Left colon (tissue), 2 donors: ENCODE results near the gene LTBP2. TPM values are rescaled to one million over a fixed set of nuclear protein-coding genes. Genes with fewer than 3 reads are reported as not detected.
A peak's percentile ranks its signal among the peaks of the same experiment; 100 is the strongest.

Source experiments
- ATAC-seq: fragments of 200-7000 bp; cut with Tn5 transposase; one replicate; pipeline ENCODE4 v1.9.1; 2020; ENCODE audit warnings: mild to moderate bottlenecking, moderate library complexity
- DNase-seq, 2 donors: peaks; one replicate each; pipeline ENCODE4 v3.0.0-alpha.2; 2020
- intact Hi-C, 2 donors: fragments of 100-400 bp; cut with DNase I in 1 of 2; cut with micrococcal nuclease in 1 of 2; formaldehyde crosslinking; loops; one replicate each; pipeline versions ENCODE4 v1.11.2 to v1.14.0; 2022; cut with DNase I, micrococcal nuclease
- total RNA-seq, 2 donors: library from RNA; stranded (reverse); fragmentation: NEBNext Ultra II Directional; extraction: Animal tissue kit (Norgen Biotek cat#: 25700); gene quantifications; one replicate each; pipeline ENCODE4 v1.2.1, GENCODE V29; 2021
- donor health status: DM: no; HTN: no; CAD: no.
- donor health status: DM: yes; HTN: yes; CAD: no.

LTBP2 gene
- total RNA-seq, 2 donors from 2014 or later, result 2.8 to 6.4 TPM

DNA sequence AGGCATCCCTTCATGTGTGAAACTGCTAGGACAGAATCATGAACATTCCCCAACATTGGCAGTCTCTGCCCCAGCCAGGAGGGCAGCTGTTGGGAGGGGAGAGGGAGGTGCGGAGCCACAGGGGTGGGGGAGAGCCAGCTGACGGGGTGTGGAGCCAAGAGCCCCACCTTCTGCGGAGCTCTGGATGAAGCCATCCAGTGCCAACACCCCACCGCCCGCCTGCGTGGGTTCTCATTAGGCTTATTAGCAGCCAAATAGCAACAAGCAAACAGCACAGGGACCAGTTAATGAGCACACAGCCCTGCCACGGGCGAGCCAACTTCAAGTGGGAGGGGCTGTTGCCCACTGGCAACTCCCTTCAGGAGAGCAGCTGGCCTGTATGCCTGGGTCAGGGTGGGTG lies 12.1 kb downstream of the LTBP2 start:
- intact Hi-C loops, result loop anchor here in 1 of 2 donors (10.0 kb wide), 1 partner anchor 205 kb away; no protein-coding TSS in a partner anchor
- DNase-seq (no peak), ATAC-seq (no peak)

DNA sequence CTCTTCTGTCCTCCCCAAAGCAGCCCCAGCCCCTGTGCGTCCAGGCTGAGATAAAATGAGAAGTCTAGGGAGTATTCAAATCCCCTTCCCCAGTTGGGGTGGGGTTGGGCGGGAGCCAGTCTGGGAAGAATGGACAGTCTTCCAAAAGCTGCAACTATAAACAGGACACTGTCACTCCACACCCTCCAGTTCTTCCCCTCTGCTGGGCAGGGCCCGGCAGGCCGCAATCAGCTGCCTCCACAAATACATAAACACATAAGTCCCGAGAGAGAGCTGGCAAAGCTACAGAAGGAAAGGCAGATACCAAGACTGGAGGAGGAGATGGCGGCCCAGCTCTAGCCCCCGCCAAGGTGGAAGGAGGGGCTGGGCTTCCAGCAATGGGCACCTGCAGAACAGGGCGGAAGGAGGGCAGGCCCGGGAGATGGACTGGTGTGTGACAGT lies 12.7 kb downstream of the LTBP2 start:
- no peak for DNase-seq
- no peak for ATAC-seq
- intact Hi-C loops, result no loop called here

DNA sequence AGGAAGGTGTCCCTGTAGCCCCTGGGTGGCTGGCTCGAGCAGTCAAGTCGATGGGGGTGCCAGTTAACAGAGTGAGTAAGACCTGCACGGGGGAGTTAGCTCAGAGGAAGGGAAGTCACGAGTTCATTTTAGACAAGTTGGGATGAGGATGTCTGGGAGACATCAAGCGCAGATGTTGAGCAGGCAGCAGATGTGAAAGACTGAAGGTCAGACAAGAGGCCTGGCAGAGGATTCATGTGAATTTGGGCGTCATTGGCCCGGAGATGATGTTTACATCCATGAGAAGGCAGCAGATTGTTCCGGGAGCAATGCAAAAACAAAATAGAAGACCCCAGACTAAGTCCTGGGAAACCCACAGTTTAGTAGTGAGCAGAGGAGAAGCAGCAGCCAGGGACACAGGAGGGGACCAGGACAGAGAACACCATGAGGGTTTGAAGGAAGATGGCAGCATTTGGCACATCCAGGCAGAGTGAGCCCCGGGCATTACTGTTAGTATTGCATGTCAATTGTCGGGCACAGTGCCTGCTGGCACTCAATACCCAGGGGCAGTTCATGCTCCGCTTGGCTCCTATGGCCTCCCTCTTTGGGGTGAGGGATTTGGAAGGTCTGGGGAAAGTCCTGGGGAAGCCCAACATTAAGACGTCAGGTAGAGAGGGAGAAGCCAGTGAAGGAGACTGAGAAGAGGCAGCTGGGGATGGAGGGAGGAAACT lies 15.1 kb downstream of the LTBP2 start:
- ATAC-seq (no peak), DNase-seq (no peak)
- intact Hi-C loops, result no loop called here

DNA sequence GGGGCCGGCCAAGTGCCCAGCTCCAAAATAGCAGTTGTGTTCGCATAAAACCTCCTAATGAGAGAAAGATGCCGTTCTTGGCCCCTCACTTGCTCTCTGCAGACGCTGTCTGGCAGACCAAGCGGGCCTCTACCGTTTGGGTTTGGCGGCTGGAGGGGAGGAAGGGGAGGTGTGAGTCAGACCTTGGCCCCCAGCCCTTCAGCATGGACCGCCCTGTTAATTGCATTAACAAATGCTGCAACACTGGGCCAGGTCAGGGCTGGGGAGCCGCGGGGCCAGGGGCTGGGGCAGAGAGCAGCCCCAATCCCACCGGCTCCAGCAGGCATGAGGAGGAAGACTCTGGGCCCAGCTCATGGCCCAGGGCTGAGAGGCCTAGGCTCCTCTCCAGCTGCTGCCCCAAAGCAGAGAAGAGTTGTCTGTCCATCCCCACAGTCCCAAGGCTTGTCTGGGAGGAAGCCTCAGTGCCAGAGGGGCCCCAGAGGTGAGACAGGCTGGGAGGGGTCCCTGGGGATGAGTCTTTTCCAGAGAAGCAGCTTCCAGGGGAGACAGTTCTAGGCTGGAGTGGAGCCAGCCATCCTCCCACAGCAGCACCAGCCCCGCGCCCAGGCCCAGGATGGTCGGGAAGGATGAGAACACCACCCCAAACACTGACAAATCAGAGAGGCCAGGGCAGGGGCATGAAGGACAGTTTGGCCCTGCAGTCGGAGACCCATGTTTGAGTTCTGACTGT lies 16.9 kb downstream of the LTBP2 start:
- no peak for DNase-seq
- ATAC-seq, result no peak
- intact Hi-C loops, result no loop called here

DNA sequence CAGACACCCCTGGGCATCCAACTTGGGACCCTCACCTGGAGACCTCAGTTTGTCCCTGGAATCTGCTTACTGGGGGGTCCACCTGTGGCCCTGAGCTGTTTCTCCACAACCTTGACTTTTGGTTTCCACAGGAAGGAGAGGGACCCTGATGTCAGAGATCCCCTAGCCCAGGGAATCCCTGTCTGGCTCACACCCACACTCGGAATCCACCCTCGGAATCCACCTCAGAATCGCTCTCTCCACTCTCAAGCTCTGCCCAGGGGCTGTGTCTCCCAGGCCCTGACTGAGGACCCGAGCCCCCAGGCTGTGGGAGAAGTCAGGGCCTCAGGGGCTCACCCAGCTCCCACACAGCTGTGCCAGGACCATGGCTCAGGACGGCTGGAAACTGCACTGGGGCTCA lies 17.4 kb downstream of the LTBP2 start:
- intact Hi-C loops, result no loop called here
- no peak for ATAC-seq
- DNase-seq, result no peak

DNA sequence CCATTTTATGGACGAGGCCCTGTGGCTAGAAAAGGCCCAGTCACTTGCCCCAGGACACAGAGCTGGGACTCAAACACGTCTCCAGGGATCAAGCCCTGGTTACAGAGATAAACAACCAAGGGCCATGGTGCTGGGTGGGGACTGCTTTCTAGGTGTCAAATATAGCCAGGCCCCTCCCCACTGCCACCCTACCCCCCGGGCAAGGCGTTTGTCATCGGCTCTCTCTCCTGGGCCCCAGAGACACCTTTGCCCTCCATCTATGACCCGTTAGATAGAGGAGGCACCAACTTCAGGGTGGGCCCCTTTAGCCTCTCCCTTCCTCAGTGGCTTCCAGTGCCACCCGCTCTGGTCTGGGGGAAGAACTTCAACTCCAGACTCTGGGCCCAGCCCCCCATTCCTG lies 18.0 kb downstream of the LTBP2 start:
- ATAC-seq, result no peak
- intact Hi-C loops, result no loop called here
- no peak for DNase-seq

DNA sequence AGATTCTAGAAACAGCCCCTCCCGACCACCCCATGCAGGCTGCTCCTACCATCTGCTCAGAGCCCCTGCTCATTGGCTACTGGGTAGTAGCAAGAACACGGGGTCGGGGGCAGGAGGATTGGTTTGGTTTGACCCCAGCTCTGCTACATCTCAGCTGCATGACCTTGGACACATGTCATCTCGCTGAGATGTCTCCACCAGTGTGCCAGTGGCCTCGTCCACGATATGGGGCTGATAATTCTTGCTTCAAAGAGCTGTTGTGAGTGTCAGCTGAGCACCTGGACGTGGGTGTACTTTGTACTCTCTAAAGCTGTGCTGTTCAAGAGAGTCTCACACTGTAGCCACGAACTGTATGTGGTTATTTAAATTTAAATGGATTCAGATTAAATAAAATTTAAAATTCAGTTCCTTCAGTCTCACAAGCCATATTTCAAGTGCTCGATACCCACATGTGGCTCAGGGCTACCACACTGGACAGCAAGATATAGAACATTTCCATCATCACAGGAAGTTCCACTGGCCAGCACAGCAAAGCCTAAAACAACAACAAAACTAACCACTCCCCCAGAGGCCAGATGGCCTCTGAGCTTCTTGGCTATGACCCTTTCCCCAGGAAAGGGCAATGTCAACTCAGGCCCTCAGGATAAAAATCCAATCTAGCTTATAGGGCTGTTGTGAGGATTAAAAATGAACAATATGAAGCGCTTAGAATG lies 18.6 kb downstream of the LTBP2 start:
- intact Hi-C loops, result no loop called here
- DNase-seq, result no peak

DNA sequence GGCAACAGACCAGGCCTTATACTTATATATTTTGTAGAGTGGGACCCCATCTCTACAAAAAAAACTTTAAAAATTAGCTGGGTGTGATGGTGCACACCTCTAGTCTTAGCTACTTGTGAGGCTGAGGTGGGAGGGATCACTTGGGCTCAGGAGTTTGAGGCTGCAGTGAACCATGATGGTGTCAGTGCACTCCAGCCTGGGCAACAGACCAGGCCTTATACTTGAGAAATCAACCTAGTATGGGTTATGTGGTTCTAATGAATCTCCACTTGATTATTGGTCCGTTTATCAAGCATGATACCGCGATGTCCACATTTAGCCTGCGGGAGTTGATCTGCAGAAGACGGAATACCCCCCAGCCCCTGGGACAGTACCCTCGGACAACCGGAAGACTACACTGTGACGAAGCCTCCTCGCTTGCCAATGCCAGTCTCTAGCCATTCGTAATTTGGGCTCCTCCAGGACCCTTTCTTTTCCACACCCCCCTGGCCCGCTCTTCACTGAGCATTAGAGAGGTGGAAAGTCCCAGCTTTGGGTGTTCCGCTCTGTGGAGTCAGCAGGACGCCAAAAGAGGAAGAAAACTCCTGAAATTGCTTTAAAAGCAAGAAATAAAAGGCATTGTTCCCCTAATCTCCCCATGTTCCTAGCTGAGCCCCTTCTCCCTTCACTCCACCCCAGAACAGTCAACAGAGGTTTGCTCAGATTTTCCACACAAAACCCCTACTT lies 19.4 kb downstream of the LTBP2 start:
- intact Hi-C loops, result no loop called here
- no peak for DNase-seq
- ATAC-seq, result no peak

More for the DNA sequence above, 18.6 kb downstream of the LTBP2 start:
- peak; percentile 38 for ATAC-seq

DNA sequence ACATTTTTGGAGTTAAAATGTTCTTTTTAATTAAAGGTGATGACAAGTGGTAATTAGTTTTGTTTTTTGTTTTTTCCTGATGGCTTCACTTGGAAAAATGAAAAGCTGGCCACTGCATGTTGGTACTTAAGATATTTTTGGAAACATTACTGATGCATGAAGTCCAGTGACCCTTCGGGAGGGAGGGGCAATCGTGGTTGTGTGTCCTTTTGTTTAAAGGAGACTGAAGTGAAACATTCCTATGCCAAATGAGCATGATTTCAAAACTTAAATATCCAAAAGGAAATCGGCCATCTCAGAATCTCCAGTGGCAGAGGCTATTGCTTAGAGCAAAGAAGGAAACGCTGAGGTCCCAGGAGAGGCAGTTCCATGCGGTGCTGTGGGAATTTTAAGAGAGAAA lies 20.1 kb downstream of the LTBP2 start:
- intact Hi-C loops, result no loop called here
- ATAC-seq (no peak), DNase-seq (no peak)

DNA sequence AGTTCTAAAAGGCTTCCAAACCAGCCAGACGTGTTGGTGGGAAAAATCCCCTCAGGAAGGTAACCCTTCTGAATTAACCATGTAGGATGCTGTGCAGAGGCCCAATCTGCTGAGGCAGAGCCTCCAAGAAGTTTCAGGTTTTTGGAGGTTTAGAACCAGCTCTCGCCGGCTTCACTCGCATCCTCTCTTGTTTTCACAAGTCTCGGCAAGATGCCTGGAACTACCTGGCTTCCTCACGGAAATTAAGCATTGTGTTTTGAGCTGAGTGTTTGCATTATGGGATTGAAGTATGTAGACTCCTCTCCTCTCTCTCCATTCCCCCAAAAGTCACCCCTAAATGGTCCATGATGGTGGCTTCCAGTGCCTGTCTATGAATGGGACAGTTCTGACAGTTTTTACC lies 20.6 kb downstream of the LTBP2 start:
- ATAC-seq (no peak), DNase-seq (no peak)
- intact Hi-C loops, result no loop called here

DNA sequence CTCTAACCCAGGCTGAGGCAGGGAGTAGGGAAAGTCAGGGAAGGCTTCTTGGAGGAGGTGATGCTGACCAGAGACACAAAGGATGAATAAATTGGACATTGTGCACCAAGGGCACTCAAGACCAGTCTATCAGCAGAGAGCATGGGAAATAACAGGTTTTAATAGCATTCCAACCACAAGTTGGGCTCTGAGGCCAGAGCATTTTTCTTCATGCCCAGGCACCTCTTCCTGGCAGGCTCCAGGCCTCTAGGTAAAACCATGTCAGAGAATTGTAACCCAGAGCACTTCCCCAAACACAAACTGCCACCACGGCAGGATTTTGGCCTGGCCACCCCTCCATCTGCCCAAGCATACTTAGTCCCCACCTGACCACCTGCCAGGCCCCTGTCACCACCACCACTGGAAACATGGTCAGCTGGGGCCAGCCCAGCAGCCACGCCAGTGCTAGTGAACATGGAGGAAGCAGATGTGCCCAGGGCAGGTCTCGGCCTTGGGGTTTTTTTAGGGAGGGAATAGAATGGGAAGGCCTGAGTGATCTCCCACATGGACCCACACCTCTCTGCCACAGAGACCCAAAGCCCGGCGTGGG lies 22.7 kb downstream of the LTBP2 start:
- intact Hi-C loops, result no loop called here
- ATAC-seq, result no peak

DNA sequence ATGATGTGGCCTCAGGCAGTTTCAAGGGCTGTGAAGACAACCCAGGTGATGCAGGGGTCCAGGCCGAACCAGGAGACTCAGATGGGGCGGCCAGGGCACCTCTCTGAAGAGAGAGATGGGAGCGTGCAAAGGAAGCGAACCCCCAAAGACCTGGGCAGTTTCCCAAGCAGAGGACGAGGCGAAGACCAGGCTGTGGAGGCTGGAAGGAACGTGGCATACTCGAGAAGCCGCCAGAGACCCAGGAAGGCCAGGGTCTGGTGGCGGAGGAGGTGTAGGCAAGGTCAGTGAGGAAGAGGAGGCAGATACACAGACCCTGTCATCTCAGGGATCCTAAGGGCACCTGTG lies 24.7 kb downstream of the LTBP2 start:
- intact Hi-C loops, result no loop called here
- DNase-seq, result no peak
- no peak for ATAC-seq

More for the DNA sequence above, 22.7 kb downstream of the LTBP2 start:
- no peak for DNase-seq

DNA sequence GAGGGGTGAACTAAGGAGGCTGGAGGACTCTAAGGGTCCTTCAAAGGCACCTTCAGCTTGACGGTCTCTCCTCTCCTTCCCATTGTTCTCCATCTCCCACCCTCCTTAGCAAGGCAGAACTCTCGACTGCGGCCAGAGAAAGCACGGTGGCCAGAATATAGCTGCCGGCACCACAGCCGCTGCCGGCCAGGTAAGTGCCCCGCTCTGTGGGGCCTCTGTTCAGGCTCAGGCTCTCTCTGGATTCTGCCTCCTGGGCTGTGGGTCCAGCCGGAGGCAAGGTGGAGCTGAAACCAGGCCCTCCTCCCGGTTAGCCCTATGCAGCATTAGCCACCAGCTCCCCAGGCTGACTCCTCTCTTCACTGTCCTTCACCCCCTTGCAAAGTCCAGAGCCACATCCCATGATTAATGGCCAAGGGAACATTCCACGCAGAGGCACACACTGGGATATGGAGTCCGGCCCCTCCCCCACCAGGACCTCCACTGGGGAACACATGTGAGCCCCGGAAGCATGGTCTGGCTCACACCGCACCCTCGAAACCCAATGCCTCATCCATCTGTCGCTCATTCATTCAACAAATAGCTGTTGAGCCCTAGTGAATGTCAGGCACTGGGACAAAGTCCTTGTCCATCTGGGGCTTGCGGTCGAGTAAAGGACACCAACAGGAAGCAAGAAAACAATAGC lies 25.2 kb downstream of the LTBP2 start:
- DNase-seq, result no peak
- intact Hi-C loops, result no loop called here
- ATAC-seq, result no peak

DNA sequence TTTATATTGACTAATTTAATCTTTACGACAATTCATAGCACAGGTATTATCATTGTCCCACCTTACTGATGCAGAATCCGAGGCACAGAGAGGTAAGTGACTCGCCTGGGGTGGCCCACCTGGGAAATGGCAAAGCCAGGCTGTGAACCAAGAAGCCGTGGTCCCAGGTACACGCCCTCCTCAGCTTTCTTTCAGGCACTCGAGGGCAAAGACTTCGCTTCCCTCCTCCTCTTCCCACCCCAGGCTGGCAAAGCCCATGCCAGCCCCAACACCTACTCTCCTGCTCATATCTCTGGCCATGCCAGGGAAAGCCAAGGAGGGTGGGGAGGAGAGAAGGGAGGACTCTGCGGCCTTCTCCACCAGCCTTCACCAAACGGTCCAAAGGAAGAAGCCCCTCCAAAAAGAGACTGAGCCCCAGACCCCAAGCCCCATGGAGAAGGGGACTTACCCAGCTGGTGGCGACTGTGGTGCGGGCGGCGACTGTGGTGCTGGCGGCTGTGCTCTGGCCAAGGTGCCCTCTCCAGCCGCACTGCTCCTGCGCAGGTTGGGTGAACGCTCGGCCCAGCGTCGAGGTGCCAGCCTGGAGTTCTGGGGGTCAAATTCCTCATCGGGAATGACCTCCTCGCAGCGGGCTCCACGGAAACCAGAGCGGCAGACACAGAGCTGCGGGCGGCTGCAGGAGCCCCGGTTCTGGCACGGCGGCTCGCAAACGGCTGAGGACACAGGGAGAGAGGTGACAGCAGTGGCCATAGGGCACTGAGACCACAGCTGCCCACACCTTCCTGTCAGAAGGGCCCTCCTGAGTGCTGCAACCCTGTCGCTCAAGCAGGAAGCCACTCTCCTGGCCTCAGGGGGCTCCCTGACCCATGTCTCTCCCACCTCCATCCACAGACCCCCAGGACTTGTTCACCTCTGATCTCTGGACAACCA lies 26.4 kb downstream of the LTBP2 start:
- intact Hi-C loops, result no loop called here

DNA sequence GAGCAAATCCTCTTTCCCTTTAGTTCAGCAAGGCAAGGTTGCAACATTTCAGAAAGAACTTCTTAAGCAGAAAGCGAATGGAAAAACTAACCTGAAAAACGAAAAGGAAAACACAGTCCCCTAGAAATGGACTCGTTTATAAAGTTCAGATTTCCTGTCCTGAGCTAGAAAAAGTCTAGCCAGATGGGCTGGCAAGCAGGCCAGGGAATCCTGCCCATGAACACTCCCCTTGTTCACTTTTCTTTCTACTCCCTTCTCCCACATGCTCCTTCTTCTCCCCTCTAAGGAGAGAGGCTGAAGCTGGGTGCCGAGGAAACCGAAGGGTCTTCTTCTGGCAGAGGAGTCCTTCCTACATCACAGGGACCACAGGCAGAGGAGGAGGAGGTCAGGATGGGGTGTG lies 27.1 kb downstream of the LTBP2 start:
- DNase-seq, result no peak
- ATAC-seq, result no peak
- intact Hi-C loops, result no loop called here

More for the DNA sequence above, 26.4 kb downstream of the LTBP2 start:
- no peak for ATAC-seq
- DNase-seq, result no peak

DNA sequence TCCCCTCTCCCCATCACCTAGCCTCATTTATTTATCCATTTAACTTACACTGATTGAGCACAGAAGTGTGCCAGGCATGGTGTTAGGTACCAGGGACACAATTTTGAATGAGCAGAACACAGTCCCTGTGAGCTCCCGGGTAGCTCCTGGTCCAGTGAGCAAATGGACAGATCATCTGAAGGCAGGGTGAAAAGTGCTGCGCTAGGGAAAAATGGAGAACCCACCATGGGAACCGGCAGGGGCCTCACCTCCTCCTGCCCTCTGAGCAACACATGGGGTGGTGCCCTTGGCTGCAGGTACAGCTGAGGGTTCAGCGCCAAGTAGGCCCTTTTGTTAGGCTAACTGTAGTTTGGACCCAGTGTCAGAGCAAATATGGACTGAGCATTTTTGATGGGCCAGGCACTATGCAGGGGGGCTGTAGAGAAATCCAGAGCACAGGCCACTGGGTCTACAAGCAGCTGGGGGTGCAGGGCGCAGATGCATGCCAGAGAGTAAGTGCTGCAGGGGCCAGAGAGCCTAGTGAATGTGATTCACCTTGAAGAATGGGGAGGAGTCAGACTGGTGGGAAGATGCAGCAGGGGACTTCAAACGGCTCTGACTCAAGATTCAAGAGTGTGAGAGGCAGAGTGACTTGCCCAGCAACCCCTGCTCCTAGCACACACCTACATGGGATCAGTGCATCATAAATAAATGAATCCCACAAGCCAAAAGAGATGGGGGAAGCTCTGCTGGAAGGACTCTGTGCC lies 28.2 kb downstream of the LTBP2 start:
- ATAC-seq (no peak), DNase-seq (no peak)
- intact Hi-C loops, result no loop called here
